ENCODE results near the gene BSG.
"Not testable (repeated sequence)": the region's sequence is repeated elsewhere in the genome, so short reads cannot be mapped to it uniquely, and the experiment has no call there.

The BSG gene

GRCh38 chr19:572743-573518 lies 535 bp downstream of the BSG start:
- no peak for DNase-seq

- no peak for DNase-seq
Measured at GRCh38 chr19:573519-573825, 1.1 kb downstream of the BSG start.

- no peak for DNase-seq
Measured at GRCh38 chr19:574658-575526, 2.5 kb downstream of the BSG start.

- DNase-seq = no peak
Measured at GRCh38 chr19:575527-576506, 3.4 kb downstream of the BSG start.

GRCh38 chr19:576768-577438 lies 4.5 kb downstream of the BSG start:
- DNase-seq = no peak

- DNase-seq = no peak
Measured at GRCh38 chr19:577439-578392, 5.3 kb downstream of the BSG start.

GRCh38 chr19:579111-579841 lies 6.9 kb downstream of the BSG start:
- no peak for DNase-seq

- DNase-seq = no peak
Measured at GRCh38 chr19:579842-580155, 7.4 kb downstream of the BSG start.

GRCh38 chr19:580274-580835 lies 8.0 kb downstream of the BSG start:
- no peak for DNase-seq

- no peak for DNase-seq
Measured at GRCh38 chr19:581399-582111, 9.2 kb downstream of the BSG start.

GRCh38 chr19:582497-583197 lies 10.3 kb downstream of the BSG start:
- DNase-seq = no peak

GRCh38 chr19:583198-583967 lies 11.0 kb downstream of the BSG start:
- no peak for DNase-seq

GRCh38 chr19:583968-584239 lies 11.5 kb downstream of the BSG start:
- no peak for DNase-seq

GRCh38 chr19:584240-585001 lies 12.0 kb downstream of the BSG start:
- DNase-seq = peak in 3 of 4 experiments; percentile 31 to 66 (median 35)

GRCh38 chr19:585146-585545 lies 12.8 kb downstream of the BSG start:
- not testable (repeated sequence) for DNase-seq

- DNase-seq = no peak
Measured at GRCh38 chr19:585551-586110, 13.2 kb downstream of the BSG start.

GRCh38 chr19:588093-588740 lies 15.8 kb downstream of the BSG start:
- DNase-seq = peak in 2 of 4 experiments; percentile 24 to 50
